HG02973 (cell line): ENCODE measurements around the gene FAM149A.

Source experiments
- ATAC-seq: cut with Tn5 transposase; IDR thresholded peaks from one replicate; pipeline ENCODE4 v1.9.1; 2021; ENCODE audit warnings: moderate library complexity; ENCODE audit not compliant: unreplicated experiment

FAM149A gene

DNA sequence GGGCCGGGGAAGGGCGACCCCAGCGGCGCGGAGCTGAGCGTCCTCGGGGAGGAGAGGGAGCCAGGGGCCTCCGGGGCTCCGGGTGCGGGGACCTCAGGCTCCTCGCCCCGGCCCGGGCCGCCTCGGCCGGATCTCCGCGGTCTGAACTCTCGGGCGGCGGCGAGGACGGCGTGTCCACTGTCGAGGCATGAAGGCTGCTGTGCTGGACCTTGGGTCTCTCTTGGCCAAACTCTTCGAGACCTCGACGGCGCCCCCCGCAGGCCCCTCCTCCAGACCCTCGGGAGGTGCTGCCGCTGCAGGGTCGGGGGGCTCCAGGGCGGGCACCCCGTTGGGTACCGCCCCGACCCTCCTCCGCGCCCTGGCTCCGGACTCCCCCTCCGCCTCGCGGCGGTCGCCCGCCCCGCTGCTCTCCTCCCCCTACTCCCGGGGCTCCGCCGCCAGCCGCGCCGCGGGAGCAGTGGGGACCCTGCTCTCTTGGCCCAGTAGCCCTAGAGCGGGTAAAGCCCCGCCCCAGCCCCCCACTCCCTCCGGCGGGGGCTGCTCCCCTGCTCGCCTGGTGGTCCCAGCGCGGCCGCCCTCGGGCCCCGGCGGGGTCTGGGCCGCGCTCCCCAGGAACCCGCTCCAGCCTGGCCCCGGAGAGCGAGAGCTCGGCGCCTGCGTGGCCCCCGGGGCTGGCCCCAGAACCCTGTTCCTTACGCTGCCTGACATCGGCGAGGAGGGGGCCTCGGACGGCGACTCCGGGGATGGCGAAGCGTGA is 564 bp downstream of the FAM149A start:
- ATAC-seq: peak; percentile 41

DNA sequence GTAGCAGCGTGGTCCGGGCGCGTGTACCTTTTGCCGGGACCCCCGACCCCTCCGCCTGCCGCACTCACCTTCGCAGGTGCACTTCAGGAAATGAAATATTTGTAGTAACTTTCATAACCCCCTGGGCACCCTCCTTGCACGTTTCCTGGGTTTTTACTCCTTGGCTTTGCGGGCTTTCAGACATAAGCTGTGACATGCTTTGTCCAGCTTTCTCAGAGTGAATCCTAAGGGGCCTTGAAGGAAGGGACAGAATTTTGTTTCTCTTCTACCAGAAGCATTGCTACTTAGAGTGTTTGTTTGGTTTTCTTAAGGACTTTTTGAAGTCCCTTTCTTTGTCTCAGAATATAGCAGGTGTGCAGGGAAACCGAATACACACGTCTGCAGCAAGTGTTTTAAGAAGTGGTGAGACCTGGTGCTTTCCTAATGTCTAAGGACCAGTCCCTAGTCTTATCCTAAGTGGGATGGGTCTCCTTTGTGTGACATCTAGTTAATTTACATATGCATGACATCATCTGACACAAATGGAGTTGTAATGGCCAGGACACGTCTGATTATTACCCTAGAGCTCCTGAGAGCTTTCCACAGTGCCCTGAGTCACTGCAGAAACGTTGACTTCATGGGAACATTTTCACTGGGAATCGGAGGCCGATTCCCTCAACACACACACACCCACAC is 1.3 kb downstream of the FAM149A start:
- ATAC-seq: no peak

DNA sequence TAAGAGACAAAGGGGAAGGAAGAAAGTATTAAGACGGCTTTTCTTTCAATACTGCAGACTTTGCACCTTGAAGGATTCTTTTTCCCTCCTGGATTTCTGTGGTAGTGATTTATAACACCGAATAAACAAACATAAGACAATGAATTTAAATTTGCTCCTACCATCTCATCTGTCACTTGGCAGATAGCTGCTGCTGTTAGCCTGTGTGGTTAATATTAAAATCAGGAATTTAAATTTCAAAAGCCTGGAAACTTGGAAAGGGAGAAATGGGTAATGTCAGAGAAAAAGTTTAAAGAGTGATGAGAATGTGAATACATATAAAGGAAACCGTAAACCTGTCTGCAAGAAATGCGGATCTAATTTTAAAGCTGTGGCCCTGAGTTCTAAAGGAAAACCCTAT is 3.4 kb downstream of the FAM149A start:
- ATAC-seq: no peak

- no peak for ATAC-seq
Observed at GRCh38 chr4:186108391-186108790, 3.9 kb downstream of the FAM149A start.

GRCh38 chr4:186109245-186109644 is 4.7 kb downstream of the FAM149A start:
- no peak for ATAC-seq

- no peak for ATAC-seq
Observed at GRCh38 chr4:186116697-186117096, 12.2 kb downstream of the FAM149A start.

DNA sequence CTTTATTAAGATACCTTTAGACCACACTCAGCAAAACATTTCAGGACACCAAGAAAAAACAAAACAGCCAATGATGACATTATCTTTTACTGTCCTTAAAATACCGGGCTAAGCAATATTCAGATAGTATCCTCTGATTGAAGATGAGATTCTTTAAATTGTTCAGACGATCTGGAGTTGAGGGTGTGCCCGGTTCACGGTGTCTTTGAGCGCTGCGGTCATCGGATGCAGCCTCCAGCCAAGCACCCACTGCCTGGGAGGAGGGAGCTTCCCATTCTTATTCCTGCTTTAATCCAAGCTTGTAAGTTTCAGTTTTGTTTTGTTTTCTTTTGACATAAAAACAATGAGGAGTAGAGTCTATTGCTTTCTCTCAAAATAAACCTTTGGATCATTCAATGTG is 14.1 kb downstream of the FAM149A start:
- ATAC-seq: no peak

- ATAC-seq: no peak
Observed at GRCh38 chr4:186121057-186121456, 16.6 kb downstream of the FAM149A start.

- ATAC-seq: no peak
Observed at GRCh38 chr4:186128842-186129241, 24.3 kb downstream of the FAM149A start.

GRCh38 chr4:186131935-186132334 is 27.4 kb downstream of the FAM149A start:
- ATAC-seq: no peak

- no peak for ATAC-seq
Observed at GRCh38 chr4:186132577-186133242, 28.2 kb downstream of the FAM149A start.

DNA sequence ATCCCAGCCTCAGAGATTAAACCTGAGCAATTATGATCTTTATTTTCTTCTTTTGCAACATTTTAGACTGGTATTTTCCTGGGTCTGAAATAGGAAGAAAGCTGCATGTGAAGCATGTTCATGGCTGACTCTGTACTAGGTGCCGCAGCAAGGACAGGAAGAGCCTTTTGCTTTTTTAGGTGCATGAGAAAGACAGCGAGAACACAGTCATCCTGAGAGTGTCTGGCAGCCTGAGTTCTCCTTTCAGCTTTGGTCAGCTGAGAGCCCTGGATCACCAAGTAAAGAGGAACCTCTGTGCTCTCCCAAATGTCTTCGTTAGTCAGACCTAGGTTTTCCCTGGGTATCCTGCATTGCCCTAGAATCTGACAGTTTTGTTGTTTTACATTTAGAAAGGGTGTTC is 29.8 kb downstream of the FAM149A start:
- ATAC-seq: peak; percentile 99

- no peak for ATAC-seq
Observed at GRCh38 chr4:186134861-186135260, 30.4 kb downstream of the FAM149A start.

DNA sequence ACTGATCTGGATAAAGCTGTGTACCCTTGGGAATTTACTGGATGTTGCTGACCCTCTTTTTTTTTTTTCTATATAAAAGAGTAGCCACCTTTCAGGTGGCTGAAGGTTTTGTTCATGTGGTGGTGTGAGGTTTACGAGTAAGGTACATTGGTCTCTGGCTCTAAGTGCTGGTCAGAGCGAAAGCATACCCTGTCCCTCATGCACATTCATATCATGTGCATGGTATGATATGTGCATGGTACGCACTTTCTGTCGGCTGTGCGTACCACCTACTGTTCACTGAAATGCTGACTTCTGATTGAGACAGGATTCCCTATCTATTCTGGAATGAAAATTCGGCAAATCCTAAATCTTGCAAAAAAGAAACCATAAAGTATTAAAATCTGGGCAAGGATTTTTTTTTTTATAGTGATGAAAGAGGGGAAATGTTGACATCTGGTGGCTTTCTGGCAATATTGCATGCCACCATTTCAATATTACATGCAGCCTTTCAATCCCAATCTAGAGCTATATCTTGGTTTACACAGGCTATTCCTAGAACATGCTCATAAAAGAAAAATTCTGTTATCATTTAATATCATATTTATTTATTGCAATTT is 32.8 kb downstream of the FAM149A start:
- peak; percentile 45 for ATAC-seq

DNA sequence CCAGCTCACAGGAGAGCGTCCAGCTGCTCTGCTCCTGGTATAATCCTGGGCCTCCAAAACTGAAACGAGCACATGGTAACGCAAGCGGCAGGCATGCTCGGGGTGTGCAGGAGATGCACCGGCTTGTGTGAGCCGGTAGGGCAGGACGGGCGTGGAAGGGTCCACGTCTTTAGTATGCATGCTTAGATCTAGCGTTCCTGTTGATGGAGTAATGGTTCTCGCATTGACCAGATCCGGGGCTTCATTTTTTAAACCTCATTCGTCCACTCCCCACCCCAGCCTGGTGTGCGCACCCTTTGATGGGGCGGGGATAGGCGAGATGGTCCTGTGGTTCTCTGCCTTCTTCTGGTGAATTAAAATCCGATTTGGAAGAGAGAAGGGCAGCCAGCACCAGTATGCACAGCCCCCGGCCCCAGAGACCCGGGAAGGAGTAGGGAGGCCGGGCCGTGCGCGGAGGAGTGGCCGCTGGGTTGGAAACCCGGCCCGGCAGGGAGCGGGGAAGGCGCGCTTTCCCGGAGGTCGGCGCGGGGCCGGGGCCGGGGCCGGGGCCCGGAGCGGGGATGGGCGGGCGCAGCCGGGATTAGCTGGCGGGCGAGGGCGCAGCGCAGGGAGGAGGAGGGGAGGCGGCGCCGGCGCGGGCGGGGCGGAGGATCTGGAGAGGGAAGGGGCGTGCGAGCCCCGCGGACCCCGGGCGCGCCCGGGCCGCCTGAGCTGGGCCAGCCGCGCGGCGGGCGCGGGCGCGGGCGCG is 39.9 kb downstream of the FAM149A start:
- peak; percentile 56 for ATAC-seq

GRCh38 chr4:186144946-186145569 is 40.6 kb downstream of the FAM149A start:
- peak; percentile 36 for ATAC-seq

DNA sequence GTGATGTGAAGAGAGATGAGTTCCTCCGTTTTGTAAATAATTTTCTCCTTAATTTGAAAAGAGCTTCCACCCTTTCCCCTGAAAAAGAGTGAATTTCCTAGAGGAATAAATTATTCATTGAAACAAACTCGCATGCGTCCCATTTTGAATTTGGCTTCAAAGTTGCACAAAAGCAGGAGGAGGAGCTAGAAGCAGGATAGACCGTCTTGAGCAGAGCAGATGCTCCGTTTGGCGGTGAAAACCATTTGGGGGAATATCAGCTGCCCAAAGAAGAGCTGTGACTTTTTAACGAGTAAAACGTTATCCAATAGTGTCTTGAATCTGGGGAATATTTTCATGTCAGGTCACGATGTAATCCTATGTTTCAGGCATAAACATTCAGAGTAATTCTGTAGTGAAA is 42.0 kb downstream of the FAM149A start:
- no peak for ATAC-seq

DNA sequence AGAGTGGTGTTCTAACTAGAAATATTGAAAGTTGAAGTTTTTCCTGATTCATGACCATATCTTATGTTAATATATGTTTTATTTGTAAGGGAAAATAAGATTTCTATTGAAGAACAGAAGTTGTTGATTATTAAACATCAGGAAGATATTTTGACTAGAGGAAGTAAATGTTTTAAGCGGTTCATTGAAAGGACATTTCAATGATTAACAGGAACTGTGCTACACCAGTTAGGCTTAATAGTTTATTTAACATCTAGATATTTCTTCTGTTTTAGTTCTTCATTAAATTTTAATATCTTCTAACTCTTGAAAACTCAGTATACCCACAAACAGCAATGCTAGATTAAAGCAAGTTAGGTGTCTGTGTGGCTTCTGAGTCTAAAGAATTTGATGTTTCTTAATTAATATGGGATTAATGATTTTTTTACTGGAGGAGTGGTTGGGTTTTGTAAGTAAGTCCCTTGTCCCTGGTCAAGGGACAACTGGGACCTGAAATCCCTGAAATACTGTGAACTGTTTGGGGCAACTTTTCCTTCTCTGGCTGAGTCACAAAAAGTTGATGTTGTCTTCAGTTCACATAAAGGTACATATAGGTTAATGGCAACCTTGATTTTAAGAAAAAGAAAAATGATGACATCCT is 44.0 kb downstream of the FAM149A start:
- no peak for ATAC-seq

- no peak for ATAC-seq
Observed at GRCh38 chr4:186149872-186150271, 45.4 kb downstream of the FAM149A start.

DNA sequence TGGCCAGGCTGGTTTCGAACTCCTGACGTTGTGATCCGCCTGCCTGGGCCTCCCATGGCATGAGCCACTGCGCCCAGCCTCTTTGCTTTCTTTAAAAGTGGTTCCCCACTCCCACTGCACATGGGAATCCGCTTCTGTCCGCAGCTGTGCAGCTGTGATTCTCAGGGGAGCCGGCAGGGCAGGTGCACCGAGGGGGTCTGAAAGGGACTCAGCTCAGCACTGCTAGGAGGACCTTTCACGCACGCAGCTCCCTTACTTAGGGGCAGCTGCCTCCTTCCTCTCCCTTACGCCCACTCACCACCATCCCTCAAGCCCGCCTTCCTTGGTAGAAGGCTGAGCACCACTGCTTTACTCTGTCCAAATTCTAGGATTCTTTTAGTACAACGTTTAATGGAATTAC is 46.4 kb downstream of the FAM149A start:
- ATAC-seq: no peak
